Astrocyte of the cerebellum (primary cell): ENCODE measurements around the gene NOTCH1.
"Not testable (repeated sequence)": the region's sequence is repeated elsewhere in the genome, so short reads cannot be mapped to it uniquely, and the experiment has no call there.

ENCODE experiments used
- DNase-seq: peaks from one replicate; pipeline ENCODE4 v3.0.0-alpha.2; 2011; ENCODE audit warnings: low read depth
- H3K4me3 ChIP-seq: 2 replicates; pipeline ENCODE4 v1.5.1; 2011; ENCODE audit warnings: mild to moderate bottlenecking, low read depth, low read length, moderate library complexity
- in situ Hi-C: cut with HindIII; loops from 2 replicates; pipeline ENCODE4 v1.10.0; 2017; ENCODE audit warnings: low sequenced_read_pairs
- TF ChIP-seq, protein P1 (sequence below): IDR thresholded peaks from 2 replicates; pipeline ENCODE4 v1.5.1; 2012; ENCODE audit warnings: low read length, low read depth, moderate library complexity, mild to moderate bottlenecking; ENCODE audit errors: missing control alignments

The NOTCH1 gene

DNA sequence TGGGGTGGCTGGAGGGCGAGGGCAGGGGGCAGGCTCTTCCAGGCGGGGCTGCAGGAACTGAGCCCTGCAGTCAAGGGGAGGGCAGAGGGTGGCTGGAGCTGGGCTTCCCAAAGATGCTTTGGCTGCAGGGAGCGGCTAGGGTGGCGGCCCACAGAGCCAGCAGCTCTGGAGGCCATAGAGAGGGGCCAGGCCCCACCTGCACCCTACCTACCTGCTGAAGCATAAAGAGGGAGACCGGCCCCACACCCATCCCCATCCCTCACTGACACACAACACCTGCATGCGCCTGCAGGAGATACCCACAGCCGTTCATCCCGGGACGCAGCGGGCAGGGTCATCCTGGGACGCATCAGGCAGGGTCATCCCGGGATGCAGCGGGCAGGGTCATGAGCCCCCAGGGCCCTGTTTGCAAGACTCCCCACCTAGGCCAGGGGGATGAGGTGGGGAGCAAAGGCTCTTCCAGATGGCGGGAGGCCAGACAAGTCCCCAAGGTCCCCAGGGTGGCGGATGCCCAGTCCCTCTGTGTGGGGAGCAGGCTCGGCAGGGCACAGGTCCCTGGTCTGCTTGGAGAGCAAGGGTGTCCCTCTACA lies 39.8 kb upstream of the NOTCH1 start:
- no peak overlapping the region for H3K4me3 ChIP-seq
- TF ChIP-seq, protein P1, sequence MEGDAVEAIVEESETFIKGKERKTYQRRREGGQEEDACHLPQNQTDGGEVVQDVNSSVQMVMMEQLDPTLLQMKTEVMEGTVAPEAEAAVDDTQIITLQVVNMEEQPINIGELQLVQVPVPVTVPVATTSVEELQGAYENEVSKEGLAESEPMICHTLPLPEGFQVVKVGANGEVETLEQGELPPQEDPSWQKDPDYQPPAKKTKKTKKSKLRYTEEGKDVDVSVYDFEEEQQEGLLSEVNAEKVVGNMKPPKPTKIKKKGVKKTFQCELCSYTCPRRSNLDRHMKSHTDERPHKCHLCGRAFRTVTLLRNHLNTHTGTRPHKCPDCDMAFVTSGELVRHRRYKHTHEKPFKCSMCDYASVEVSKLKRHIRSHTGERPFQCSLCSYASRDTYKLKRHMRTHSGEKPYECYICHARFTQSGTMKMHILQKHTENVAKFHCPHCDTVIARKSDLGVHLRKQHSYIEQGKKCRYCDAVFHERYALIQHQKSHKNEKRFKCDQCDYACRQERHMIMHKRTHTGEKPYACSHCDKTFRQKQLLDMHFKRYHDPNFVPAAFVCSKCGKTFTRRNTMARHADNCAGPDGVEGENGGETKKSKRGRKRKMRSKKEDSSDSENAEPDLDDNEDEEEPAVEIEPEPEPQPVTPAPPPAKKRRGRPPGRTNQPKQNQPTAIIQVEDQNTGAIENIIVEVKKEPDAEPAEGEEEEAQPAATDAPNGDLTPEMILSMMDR, result no peak
- in situ Hi-C loops, result no loop called here
- no peak for DNase-seq

DNA sequence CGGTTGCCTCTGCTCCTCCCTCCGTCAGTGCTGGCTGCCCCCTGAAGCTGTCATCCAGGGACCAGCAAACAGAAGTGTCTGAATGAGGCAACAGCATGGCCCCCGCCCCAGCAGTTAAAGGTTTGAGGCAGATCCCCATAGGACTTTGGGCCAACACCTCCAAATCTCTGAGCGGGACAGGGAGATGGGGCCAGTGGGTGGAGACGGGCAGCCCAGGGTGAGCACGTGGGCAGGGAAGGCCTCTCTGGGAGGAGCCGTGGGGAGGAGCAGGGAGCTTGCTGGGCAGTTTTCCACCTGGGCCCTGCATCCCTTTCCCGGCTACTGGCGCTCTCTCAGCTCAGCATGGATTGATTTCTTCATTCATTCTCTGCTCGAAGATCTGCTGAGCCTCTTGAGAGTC lies 39.1 kb upstream of the NOTCH1 start:
- no peak overlapping the region for H3K4me3 ChIP-seq

DNA sequence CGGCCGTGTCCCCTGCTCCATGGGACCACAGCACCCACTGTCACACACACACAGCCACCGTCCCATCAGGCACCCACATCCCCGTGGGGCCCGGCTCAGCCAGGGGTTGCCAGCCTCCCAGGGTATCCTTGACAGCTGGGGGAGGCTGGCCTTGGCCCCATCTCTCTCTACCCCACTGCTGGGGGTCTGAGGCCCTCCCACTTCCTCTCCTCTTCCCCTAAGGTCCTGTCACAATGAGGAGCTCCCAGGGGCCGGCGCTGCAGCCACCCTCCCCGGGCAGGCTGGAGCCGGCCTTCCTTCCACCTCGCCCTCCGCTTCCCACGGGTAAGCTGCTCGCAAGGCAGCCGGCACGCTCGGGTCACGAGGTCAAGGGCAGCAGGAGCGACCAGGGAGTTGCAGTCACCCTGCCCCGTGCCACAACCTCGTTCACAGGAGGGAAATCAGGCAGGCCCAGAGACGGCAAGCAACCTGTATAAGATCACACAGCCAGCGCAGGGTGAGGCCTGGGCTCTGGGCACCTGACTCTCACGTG lies 38.6 kb upstream of the NOTCH1 start:
- TF ChIP-seq, protein P1, result no peak
- no peak overlapping the region for H3K4me3 ChIP-seq
- in situ Hi-C loops, result no loop called here
- DNase-seq, result no peak

More for the DNA sequence above, 39.1 kb upstream of the NOTCH1 start:
- DNase-seq, result no peak
- in situ Hi-C loops, result no loop called here
- TF ChIP-seq, protein P1, result no peak

- TF ChIP-seq, protein P1, result no peak
- no peak overlapping the region for H3K4me3 ChIP-seq
- in situ Hi-C loops, result no loop called here
- DNase-seq, result no peak
Measured at GRCh38 chr9:136582977-136583735, 37.3 kb upstream of the NOTCH1 start.

DNA sequence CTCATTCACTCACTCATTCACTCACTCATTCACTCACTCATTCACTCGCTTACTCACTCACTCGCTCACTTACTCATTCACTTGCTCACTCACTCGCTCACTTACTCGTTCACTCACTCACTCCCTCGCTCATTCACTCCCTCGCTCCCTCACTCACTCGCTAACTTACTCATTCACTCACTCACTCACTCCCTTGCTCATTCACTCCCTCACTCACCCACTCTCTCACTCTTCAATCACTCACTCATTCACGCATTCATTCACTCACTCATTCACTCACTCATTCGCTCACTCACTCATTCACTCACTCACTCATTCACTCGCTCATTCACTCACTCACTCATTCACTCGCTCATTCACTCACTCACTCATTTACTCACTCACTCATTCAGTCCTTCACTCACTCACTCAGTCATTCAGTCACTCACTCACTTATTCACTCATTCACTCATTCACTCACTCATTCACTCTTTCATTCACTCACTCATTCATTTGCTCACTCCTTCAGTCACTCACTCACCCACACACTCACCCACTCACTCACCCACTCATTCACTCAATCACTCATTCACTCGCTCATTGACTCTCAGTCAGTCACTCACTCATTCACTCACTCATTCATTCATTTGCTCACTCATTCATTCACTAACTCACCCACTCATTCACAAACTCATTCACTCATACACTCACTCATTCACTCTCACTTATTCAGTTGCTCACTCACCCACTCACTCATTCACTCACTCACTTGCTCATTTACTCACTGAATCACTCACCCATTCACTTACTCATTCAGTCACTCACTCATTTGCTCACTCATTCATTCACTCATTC lies 36.0 kb upstream of the NOTCH1 start:
- TF ChIP-seq, protein P1, result no peak
- H3K4me3 ChIP-seq, result no peak overlapping the region
- in situ Hi-C loops, result no loop called here
- no peak for DNase-seq

DNA sequence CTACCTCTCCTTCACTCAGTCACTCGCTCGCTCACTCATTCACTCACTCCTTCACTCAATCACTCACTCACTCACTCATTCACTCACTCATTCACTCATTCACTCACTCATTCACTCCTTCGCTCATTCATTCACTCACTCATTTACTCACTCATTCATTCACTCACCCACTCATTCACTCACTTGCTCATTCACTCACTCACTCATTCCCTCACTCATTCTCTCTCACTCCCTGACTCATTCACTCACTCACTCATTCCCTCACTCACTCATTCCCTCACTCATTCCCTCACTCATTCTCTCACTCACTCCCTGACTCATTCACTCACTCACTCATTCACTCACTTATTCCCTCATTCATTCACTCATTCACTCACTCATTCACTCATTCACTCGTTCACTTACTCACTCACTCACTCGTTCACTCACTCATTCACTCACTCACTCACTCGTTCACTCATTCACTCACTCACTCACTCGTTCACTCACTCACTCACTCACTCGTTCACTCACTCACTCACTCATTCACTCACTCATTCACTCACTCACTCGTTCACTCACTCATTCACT lies 33.9 kb upstream of the NOTCH1 start:
- in situ Hi-C loops, H3K4me3 ChIP-seq, DNase-seq: not testable (repeated sequence)
